Activated T-cell treated with anti-CD3 and anti-CD28 coated beads, Interleukin-2, amount 50 U/mL, for 4 hours (primary cell): ENCODE data around the gene OR52L1. TPM values are rescaled to one million over a fixed set of nuclear protein-coding genes. Genes with fewer than 3 reads are reported as not detected.
"Not testable (repeated sequence)": the region's sequence is repeated elsewhere in the genome, so short reads cannot be mapped to it uniquely, and the experiment has no call there.

ENCODE experiments used
- ATAC-seq, 2 donors: fragments of 200-7000 bp; cut with Tn5 transposase; one replicate each; pipeline ENCODE4 v1.10.0; 2021
- DNase-seq: peaks from one replicate; pipeline ENCODE4 v3.0.0-alpha.2; 2020
- H3K27me3 Mint-ChIP-seq: one replicate; pipeline ENCODE4 v1.8.0; 2021; ENCODE audit warnings: low read depth, mixed read lengths
- H3K36me3 Mint-ChIP-seq: one replicate; pipeline ENCODE4 v1.8.0; 2022; ENCODE audit warnings: mixed read lengths; ENCODE audit not compliant: insufficient read depth
- H3K4me1 Mint-ChIP-seq: one replicate; pipeline ENCODE4 v1.8.0; 2021; ENCODE audit warnings: low read depth, mixed read lengths
- H3K4me3 Mint-ChIP-seq: one replicate; pipeline ENCODE4 v1.8.0; 2021; ENCODE audit warnings: mild to moderate bottlenecking, moderate library complexity, mixed read lengths
- H3K9me3 Mint-ChIP-seq: one replicate; pipeline ENCODE4 v1.8.0; 2021; ENCODE audit warnings: mixed read lengths
- total RNA-seq, 3 donors: library from RNA; stranded (reverse); gene quantifications; one replicate each; pipeline ENCODE4 v1.2.1, GENCODE V29; 2021

The OR52L1 gene
- total RNA-seq, 3 donors from 2014 or later: not detected

DNA sequence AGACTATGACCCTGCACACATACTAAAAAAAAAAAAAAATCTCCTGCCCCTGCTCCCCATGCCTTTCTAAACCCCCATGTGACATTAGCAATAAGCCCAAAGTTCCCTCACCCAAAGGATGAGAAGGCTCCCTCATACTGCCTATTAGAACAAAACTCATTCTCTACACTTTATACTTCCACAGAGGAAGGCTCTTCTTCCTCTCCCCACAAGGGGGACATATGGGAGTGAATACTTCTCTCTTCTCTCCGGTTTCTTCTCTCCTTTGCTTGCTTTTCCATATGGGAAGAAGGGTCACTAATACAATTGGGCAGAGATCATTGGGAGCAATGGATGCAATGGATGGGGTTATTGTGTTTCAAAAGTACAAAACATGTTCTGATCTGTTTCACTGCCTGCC is 3.3 kb downstream of the OR52L1 start:
- ATAC-seq: no peak
- Mint-ChIP-seq H3K27me3 (peaks cover 13% of the 10 kb centered on the region), H3K4me1 (no peaks in the 10 kb centered on the region), H3K36me3 (no peaks in the 10 kb centered on the region), H3K4me3 (no peak overlapping the region), H3K9me3 (peaks cover 15% of the 10 kb centered on the region)
- DNase-seq: no peak

DNA sequence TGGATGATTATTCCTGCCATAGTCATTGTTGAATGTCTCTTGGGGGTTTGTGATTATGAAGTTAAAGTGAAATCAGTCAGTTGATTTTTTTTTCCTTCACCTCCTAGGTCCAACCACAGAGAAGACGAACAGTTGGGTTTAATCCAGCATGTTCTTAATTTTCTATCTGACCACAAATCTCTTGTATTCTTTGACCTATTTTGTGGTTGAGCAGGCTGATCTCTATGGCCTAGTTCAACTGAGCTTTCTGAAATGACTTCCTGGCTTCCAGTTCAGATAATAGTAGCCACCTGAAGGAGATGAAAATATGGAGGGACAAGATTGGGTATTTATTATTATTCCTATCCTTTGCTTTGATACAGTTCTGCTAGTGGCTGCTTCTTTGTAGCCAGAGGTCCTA is 13.3 kb downstream of the OR52L1 start:
- ATAC-seq: no peak
- H3K9me3 Mint-ChIP-seq: peaks cover 3% of the 10 kb centered on the region
- peaks cover 2% of the 10 kb centered on the region for H3K4me1 Mint-ChIP-seq
- no peak overlapping the region for H3K4me3 Mint-ChIP-seq
- DNase-seq: no peak
- peaks cover 2% of the 10 kb centered on the region for H3K27me3 Mint-ChIP-seq
- H3K36me3 Mint-ChIP-seq: no peaks in the 10 kb centered on the region

DNA sequence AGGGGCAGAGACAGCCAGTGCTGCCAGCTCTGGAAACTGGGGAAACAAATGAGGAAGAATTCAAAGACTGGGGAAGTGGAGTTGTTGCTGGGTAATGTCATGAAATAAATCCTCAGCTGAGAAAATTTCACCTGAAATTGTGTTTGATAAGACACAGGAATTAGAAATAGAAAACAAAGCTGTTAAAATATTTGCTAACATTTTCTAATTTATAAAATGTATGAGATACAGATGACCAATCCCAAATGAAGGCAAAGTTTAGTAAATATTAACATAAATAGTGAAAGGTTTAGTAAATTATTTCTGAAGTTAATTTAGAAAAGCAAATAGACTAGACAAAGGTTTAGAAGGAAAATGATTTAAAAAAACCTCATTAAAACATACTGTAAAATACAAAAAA is 18.4 kb downstream of the OR52L1 start, which contains the start of gene OR56A5:
Gene OR56A5, minus strand, starts transcription at position 101 of the 400 bp plus-strand sequence. Its CDS starts 0 bp downstream, at position 101.
- no peak for ATAC-seq
- peaks cover 12% of the 10 kb centered on the region for H3K27me3 Mint-ChIP-seq
- peaks cover 8% of the 10 kb centered on the region for H3K9me3 Mint-ChIP-seq
- no peak for DNase-seq
- no peak within 1 kb of the TSS for H3K4me3 Mint-ChIP-seq
- H3K36me3 Mint-ChIP-seq: peaks cover 2% of the 10 kb centered on the region
- H3K4me1 Mint-ChIP-seq: peaks cover under 1% of the 10 kb centered on the region

DNA sequence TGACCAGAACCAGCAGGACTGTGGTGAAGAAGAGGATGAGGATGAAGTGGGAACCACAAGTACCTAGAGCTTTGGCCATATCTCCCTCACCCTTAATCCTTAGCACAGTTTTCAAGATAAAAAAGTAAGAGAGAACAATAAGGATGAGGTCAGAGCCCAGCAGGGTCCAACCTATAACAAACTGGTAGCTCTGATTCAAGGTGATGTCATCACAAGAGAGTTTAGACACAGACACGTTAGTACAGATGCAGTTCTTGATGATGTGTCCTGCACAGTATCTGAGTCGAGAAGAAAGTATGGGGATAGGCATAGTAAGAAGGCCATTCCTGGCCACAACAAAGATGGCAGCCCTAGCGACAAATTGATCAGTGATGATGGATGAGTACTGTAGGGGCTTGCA is 19.1 kb downstream of the OR52L1 start:
- Mint-ChIP-seq H3K4me3 (no peak overlapping the region), H3K27me3 (peaks cover 12% of the 10 kb centered on the region)

DNA sequence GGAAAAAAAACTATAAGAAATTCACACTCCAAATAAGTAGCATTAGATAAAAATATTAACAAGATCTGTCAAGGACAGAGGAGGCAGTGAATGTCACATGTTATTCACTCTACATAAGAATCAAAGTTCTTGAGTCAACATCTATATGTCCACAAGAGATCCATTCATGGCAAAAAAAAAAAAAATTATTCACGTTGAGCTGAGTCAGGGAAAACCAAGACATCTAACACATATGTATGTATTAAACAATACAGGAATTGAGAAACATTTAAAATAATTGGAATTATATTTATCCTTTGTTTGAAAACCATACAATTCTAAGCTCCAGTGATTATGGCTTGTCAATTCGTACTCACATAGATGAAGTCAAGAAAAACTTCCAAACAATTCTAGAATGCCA is 19.8 kb downstream of the OR52L1 start:
- no peak for ATAC-seq
- Mint-ChIP-seq H3K36me3 (peaks cover 2% of the 10 kb centered on the region), H3K4me3 (no peak overlapping the region), H3K4me1 (no peaks in the 10 kb centered on the region), H3K27me3 (peaks cover 12% of the 10 kb centered on the region), H3K9me3 (peaks cover 16% of the 10 kb centered on the region)
- DNase-seq: no peak

More for the DNA sequence above, 19.1 kb downstream of the OR52L1 start:
- Mint-ChIP-seq H3K4me1 (no peaks in the 10 kb centered on the region), H3K36me3 (peaks cover 2% of the 10 kb centered on the region), H3K9me3 (peaks cover 12% of the 10 kb centered on the region)
- DNase-seq (no peak), ATAC-seq (no peak)

DNA sequence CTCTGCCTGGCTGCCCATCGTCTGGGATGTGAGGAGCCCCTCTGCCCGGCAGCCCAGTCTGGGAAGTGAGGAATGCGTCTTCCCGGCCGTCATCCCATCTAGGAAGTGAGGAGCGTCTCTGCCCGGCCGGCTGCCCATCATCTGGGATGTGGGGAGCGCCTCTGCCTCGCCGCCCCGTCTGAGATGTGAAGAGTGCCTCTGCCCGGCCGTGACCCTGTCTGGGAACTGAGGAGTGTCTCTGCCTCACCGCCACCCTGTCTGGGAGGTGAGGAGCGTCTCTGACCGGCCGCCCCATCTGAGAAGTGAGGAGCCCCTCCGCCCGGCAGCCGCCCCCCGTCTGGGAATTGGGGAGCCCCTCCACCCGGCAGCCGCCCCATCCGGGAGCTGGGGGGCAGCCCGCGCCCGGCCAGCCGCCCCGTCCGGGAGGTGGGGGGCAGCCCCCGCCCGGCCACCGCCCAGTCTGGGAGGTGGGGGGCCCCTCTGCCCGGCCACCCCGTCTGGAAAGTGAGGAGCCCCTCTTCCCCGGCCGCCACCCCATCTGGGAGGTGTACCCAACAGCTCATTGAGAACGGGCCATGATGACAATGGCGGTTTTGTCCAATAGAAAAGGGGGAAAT is 26.0 kb downstream of the OR52L1 start:
- not testable (repeated sequence) for H3K27me3 Mint-ChIP-seq, ATAC-seq, H3K36me3 Mint-ChIP-seq, H3K4me3 Mint-ChIP-seq, DNase-seq, H3K4me1 Mint-ChIP-seq
- H3K9me3 Mint-ChIP-seq: peaks cover 17% of the 10 kb centered on the region

DNA sequence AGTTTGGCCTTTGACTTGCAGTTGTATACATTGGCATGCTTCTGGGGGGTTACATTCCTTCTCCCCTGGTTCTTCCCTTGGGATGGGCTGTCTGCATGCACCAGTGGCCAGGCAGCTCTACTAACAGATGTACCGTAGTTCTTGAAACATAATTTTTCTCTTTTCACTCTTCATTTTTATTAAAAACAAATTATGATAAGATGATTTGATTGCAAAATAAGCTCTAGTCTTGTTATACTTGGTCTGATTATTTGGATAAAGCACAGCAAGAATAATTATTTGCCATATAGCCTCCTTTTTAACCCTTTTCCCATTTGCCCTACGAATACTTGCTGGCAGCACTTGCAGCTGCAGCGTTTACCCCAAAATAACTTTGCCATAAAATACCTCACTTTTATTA is 31.2 kb downstream of the OR52L1 start:
- Mint-ChIP-seq H3K4me3 (no peak overlapping the region), H3K27me3 (peaks cover 13% of the 10 kb centered on the region), H3K36me3 (no peaks in the 10 kb centered on the region), H3K9me3 (no peaks in the 10 kb centered on the region), H3K4me1 (no peaks in the 10 kb centered on the region)
- DNase-seq (no peak), ATAC-seq (no peak)

DNA sequence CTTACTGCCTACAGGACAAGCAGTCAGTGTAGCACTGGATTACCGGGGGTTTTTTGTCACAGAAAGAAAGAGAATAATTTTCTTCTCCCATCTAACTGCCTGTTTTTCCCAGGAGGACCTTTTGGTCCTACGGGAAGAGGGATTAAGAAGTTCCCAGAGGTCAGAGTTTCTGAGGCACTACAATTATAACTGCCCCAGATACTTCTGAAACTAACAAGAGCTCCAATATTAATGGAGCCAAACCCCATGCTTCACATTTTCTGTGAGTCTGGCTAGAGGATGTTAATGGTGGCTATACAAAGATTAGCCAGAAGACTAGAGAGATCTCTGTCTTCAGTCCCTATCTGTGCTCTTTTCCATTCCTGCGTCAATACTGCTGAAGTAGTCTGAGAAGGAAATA is 44.8 kb downstream of the OR52L1 start, which contains the start of gene OR56A3:
Gene OR56A3, plus strand, starts transcription at position 301 of the 400 bp plus-strand sequence. CDS start 5,096 bp downstream, outside the sequence.
- no peaks in the 10 kb centered on the region for H3K4me1 Mint-ChIP-seq
- DNase-seq: no peak
- no peak within 1 kb of the TSS for H3K4me3 Mint-ChIP-seq
- H3K9me3 Mint-ChIP-seq: no peaks in the 10 kb centered on the region
- peaks cover 9% of the 10 kb centered on the region for H3K27me3 Mint-ChIP-seq
- H3K36me3 Mint-ChIP-seq: no peaks in the 10 kb centered on the region
- no peak for ATAC-seq

DNA sequence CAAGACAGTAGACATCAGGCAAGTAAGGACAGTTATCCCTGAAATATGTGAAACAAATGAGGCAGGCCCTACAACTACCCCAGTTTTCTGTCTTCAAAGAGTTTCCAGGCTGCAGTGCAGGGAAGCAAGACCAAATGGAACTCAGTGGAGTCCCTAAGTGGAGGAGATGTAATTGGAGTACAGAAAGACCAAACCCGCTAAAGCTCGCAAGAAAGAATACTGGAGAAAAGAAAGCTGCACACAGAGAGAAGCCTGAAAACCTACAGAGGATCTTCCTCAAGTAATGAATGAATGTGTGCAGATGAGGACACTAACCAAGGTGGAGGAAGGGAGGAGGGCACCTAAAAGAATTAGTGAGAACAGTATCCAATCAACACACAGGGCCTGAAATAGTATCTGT is 46.0 kb downstream of the OR52L1 start:
- peaks cover under 1% of the 10 kb centered on the region for H3K9me3 Mint-ChIP-seq
- ATAC-seq: no peak
- H3K4me3 Mint-ChIP-seq: no peak overlapping the region
- no peak for DNase-seq
- peaks cover 9% of the 10 kb centered on the region for H3K27me3 Mint-ChIP-seq
- no peaks in the 10 kb centered on the region for H3K4me1 Mint-ChIP-seq
- H3K36me3 Mint-ChIP-seq: no peaks in the 10 kb centered on the region

DNA sequence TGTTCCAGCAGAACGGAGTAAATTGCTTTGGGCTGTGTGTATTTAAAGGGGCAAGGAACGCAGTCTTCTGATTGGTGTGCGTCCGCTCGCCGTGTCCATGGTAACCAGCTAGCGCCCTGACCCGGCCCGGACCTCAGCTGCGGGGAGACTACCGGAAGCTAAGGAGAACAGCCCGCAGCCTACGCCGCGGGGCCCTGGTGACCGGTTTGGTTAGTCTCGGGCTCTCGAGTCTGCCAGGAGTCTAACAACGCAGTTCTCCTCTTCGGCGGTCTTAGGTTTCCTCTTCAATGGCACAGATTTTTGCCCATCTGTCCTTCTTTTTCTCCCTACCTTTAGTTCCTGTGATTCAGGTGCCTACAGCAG is 48.2 kb downstream of the OR52L1 start:
- Mint-ChIP-seq H3K4me1 (no peaks in the 10 kb centered on the region), H3K4me3 (no peak overlapping the region), H3K9me3 (peaks cover 3% of the 10 kb centered on the region), H3K27me3 (peaks cover 9% of the 10 kb centered on the region), H3K36me3 (no peaks in the 10 kb centered on the region)
- ATAC-seq (no peak), DNase-seq (no peak)

DNA sequence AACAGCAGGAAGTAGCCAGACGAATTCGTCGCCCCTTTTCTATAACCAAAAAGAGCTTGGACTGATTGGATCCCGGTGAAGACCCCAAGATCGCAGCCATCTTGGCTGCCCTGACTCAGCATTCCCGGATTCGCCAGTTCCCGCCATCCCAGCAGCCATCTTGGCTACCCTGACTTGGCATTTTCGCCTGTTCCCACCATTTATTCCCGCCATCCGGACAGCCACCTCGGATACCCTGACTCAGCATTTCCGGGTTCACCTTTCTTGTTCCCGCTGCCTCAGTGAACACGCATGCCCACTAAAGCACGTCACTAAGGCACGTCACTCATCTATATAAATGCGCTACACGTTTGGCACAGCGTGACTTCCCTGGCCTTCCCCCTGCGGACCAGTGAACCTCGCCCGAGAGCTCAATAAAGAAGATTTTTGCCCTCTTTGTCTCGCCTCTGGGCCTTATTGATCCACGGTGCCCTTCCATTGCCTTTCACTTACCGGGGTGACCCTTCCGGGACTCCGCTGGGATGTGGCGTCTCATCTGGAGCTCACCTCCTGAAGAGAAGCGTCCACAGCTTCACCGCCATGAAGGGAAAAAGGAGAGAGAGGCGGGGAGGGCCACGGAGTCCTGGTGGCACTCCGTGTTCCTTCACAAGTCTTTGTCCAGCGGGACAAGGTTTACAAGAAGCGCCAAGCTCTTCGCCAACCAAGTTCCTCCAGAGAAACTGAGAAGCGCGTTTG is 48.8 kb downstream of the OR52L1 start:
- peaks cover 9% of the 10 kb centered on the region for H3K27me3 Mint-ChIP-seq
- DNase-seq: no peak
- no peaks in the 10 kb centered on the region for H3K36me3 Mint-ChIP-seq
- peak overlapping the region; percentile 14 for H3K4me3 Mint-ChIP-seq
- no peaks in the 10 kb centered on the region for H3K4me1 Mint-ChIP-seq
- ATAC-seq: no peak
- peaks cover 3% of the 10 kb centered on the region for H3K9me3 Mint-ChIP-seq

Other genes starting within 250 kb of the OR52L1 start
- not detected for gene OR52N4, start 232.7 kb downstream of the OR52L1 start, total RNA-seq
- not detected for gene OR52N5, start 203.6 kb downstream of the OR52L1 start, total RNA-seq
- gene OR52N1, start 195.7 kb downstream of the OR52L1 start, total RNA-seq: not detected
- not detected for gene OR52N2, start 178.1 kb downstream of the OR52L1 start, total RNA-seq
- not detected for gene OR52E6, start 145.1 kb downstream of the OR52L1 start, total RNA-seq
- not detected for gene OR52E8, start 129.3 kb downstream of the OR52L1 start, total RNA-seq
- not detected for gene OR52E4, start 106.4 kb downstream of the OR52L1 start, total RNA-seq
- gene OR52E5, start 93.8 kb downstream of the OR52L1 start, total RNA-seq: not detected
- not detected for gene OR56A3, start 44.7 kb downstream of the OR52L1 start, total RNA-seq
- not detected for gene OR56A5, start 18.5 kb downstream of the OR52L1 start, total RNA-seq
- gene OR56A4, start 20.0 kb upstream of the OR52L1 start, total RNA-seq: not detected
- not detected for gene OR56A1, start 43.8 kb upstream of the OR52L1 start, total RNA-seq
- not detected for gene OR56B4, start 120.7 kb upstream of the OR52L1 start, total RNA-seq
- gene OR52B2, start 183.3 kb upstream of the OR52L1 start, total RNA-seq: not detected
- gene OR52W1, start 212.2 kb upstream of the OR52L1 start, total RNA-seq: not detected
- gene C11orf42, start 218.6 kb upstream of the OR52L1 start, total RNA-seq: not detected
- 10 to 100 TPM; 21.5 to 27.1 (median 22.9) TPM for gene FHIP1B, start 247.7 kb upstream of the OR52L1 start, total RNA-seq